Adipocyte (in vitro differentiated cells): Measurements from ENCODE around the gene C9orf152.
A peak's percentile ranks its signal among the peaks of the same experiment; 100 is the strongest.

Experiments
- DNase-seq: peaks from one replicate; pipeline ENCODE4 v3.0.0-alpha.2; 2015; ENCODE audit warnings: low read depth
- H3K27me3 ChIP-seq: replicated peaks from 2 replicates; pipeline ENCODE4 v1.7.0; 2013; ENCODE audit warnings: mild to moderate bottlenecking, low read length, moderate library complexity; ENCODE audit not compliant: control insufficient read depth, insufficient read depth
- H3K36me3 ChIP-seq: 2 replicates; pipeline ENCODE4 v1.7.0; 2013; ENCODE audit warnings: low read length, mild to moderate bottlenecking, moderate library complexity; ENCODE audit not compliant: control insufficient read depth, insufficient read depth, severe bottlenecking
- H3K4me1 ChIP-seq: 2 replicates; pipeline ENCODE4 v1.7.0; 2013; ENCODE audit warnings: mild to moderate bottlenecking, low read length, moderate library complexity; ENCODE audit not compliant: control insufficient read depth, insufficient read depth
- H3K4me3 ChIP-seq: 2 replicates; pipeline ENCODE4 v1.7.0; 2013; ENCODE audit warnings: mild to moderate bottlenecking, low read length, moderate library complexity
- H3K9ac ChIP-seq: 2 replicates; pipeline ENCODE4 v1.7.0; 2013; ENCODE audit warnings: mild to moderate bottlenecking, low read length, moderate library complexity
- H3K9me3 ChIP-seq: 2 replicates; pipeline ENCODE4 v1.7.0; 2013; ENCODE audit warnings: mild to moderate bottlenecking, low read length, moderate library complexity; ENCODE audit not compliant: control insufficient read depth

C9orf152 gene

DNA sequence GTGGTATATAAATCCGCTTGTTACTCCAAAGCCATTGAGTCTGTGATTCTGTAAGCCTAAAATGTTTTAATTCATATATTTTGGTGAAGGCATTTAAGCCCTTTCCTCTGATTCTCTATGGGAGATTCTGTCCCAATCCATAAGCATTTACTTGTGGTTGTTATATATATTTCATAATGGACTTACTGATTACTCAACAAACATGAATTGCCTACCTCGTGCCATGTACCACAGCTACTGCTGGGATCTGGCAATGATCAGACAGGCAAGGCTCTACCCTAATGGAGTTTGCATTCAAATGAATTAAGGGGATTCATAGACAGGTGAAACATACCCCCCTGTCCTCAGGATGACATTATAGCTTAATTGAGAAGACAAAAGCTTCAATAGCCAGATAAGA lies 54.5 kb downstream of the C9orf152 start:
- H3K36me3 ChIP-seq = peaks cover 35% of the 10 kb centered on the region
- no peak overlapping the region for H3K4me3 ChIP-seq
- peaks cover 63% of the 10 kb centered on the region for H3K4me1 ChIP-seq
- no peaks in the 10 kb centered on the region for H3K9me3 ChIP-seq
- DNase-seq = no peak
- H3K9ac ChIP-seq = no peak overlapping the region
- H3K27me3 ChIP-seq = no peaks in the 10 kb centered on the region

DNA sequence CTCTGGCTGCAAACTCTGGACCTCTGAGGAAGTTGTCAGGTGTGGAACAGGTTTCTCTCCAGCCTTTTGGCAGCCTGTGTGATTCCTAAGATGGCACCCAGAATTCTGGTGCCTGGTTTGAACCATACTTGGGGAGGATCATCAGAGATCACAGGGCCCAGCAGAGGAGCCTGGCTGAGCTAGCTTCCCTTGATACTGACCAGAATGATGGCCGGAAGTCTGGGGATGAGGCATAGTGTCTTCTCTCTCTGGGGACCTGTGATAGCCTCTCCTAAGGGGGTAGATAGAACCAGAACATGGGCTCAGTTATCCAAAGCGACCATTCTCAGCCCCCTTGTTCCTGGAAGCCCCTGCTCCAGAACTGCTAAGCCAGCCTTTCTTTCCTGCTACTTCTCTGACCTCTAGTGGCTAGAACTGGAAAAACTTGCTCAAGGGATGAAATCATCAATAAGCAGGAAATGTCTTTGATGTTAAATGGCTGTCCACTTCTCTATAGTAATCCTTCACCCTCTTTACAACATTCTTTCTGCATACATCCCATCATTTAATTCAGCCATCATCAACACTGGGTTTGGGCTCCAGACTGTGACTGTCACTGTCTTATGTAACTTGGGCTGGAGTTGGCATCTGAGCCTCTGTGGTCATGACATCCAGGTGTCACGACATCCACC lies 55.1 kb downstream of the C9orf152 start:
- DNase-seq = peak; percentile 82
- H3K36me3 ChIP-seq = peaks cover 35% of the 10 kb centered on the region

More for the DNA sequence above, 55.1 kb downstream of the C9orf152 start:
- no peaks in the 10 kb centered on the region for H3K9me3 ChIP-seq
- peak overlapping the region; percentile 3 for H3K9ac ChIP-seq
- no peaks in the 10 kb centered on the region for H3K27me3 ChIP-seq
- H3K4me1 ChIP-seq = peaks cover 65% of the 10 kb centered on the region
- H3K4me3 ChIP-seq = no peak overlapping the region
